Subcutaneous adipose tissue (tissue), 4 donors: ENCODE measurements around the gene C9orf85. TPM values are rescaled to one million over a fixed set of nuclear protein-coding genes. Genes with fewer than 3 reads are reported as not detected.

ENCODE experiments used
- total RNA-seq, 4 donors: library from RNA; depleted of rRNA; stranded (reverse); fragments of >200 nt; gene quantifications; one replicate each; pipeline ENCODE4 v1.1.0, GENCODE V29; 2016
- TF ChIP-seq, protein P1 (sequence below): fragments of 450-650 bp; IDR thresholded peaks from one replicate; pipeline ENCODE4 v1.5.1; 2016; ENCODE audit warnings: low read depth, mild to moderate bottlenecking, control low read depth, antibody characterized with exemption, moderate library complexity

Gene C9orf85
- total RNA-seq, 4 donors from 2014 or later, result 11.3 to 12.1 (median 12.0) TPM

DNA sequence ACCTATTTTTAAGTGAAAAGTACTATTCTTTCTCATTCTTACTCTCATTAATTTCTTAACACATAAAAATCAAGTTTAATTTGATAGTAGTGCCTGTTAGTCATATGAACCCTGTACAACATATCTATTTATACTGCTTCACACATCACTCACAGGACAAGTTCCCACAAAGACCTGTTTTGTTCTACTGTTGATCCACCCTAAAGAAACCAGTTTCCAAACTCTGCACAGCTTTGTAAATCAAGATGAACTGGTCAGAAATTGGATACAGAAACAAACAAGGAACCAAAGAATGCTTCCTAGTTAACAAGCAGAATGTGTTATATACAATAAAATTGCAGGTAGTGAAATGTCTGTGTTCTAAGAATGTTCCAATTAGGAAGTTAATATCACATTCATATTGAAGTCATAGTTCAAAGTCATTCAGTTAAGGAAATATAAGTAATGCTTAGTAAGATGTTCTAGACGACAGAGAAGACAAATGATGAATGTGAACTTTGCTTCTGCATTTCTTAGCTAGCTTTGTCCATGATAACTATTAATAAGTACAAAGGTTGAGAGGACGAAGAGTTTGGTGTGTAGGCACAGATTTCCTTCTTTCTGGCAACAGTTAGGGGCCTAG lies 33.4 kb downstream of the C9orf85 start:
- TF ChIP-seq, protein P1, sequence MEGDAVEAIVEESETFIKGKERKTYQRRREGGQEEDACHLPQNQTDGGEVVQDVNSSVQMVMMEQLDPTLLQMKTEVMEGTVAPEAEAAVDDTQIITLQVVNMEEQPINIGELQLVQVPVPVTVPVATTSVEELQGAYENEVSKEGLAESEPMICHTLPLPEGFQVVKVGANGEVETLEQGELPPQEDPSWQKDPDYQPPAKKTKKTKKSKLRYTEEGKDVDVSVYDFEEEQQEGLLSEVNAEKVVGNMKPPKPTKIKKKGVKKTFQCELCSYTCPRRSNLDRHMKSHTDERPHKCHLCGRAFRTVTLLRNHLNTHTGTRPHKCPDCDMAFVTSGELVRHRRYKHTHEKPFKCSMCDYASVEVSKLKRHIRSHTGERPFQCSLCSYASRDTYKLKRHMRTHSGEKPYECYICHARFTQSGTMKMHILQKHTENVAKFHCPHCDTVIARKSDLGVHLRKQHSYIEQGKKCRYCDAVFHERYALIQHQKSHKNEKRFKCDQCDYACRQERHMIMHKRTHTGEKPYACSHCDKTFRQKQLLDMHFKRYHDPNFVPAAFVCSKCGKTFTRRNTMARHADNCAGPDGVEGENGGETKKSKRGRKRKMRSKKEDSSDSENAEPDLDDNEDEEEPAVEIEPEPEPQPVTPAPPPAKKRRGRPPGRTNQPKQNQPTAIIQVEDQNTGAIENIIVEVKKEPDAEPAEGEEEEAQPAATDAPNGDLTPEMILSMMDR, result no peak

DNA sequence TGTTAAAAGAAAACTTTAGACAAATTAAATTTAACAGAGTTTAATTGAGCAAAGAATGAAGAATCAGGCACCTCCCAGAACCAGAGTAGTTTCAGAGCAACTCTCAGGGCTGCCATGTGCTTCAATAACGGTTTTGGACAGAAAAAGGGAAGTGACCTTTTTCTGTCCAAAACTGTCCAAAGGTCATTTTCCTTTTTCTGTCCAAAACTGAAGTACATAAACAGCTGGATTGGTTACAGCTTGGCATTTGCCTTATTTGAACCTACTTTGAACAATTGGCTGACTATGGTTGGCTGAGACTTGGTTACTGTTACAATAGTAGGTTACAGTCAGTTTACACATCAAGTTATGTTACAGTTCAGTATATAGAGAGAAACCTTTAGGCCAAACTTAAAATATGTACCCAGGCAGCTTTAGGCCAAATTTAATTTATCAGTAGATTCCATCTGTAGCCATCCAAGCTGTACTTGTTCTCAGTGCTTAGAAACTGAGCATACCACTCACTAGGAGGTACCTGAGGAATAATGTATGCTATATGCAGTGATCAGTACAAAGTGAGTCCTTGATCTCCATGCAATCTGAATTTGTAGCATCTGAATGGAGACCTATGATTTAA lies 44.0 kb downstream of the C9orf85 start:
- TF ChIP-seq, protein P1, result no peak

DNA sequence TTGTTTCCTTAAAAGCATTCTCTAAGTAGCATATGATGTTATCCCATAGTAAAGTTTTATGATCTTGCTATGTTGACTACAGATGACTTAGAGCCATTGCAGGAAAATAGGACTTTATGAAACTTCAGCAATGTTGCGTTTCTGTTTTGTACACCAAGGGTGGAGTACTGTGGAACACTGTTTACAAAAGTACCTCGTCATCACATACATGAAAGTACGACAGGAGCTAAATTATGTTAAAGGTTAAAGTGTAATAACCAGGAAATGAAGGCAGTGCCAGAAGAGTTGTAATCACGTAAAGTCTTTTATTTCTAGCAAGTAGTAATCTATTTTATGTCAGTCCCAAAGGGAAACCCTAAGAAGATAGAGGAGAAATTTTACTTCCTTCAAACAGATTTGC lies 50.9 kb downstream of the C9orf85 start:
- TF ChIP-seq, protein P1, result no peak

DNA sequence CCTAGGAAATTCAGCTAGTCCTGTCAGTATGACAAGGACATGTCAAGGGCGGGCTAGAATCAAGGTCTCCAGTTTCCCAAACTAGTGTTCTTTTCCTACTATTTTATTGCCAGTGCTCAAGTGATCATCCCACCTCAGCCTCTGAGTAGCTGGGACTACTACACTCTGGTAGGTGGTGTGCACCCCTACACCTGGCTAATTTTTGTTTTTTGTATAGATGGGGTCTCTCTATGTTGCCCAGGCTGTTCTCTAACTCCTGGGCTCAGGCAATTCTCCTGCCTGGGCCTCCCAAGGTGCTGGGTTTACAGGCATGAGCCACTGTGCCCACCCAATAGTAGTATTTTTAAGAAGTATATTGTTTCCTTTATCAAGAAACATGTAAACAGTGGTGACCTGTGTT lies 54.0 kb downstream of the C9orf85 start:
- TF ChIP-seq, protein P1, result no peak

DNA sequence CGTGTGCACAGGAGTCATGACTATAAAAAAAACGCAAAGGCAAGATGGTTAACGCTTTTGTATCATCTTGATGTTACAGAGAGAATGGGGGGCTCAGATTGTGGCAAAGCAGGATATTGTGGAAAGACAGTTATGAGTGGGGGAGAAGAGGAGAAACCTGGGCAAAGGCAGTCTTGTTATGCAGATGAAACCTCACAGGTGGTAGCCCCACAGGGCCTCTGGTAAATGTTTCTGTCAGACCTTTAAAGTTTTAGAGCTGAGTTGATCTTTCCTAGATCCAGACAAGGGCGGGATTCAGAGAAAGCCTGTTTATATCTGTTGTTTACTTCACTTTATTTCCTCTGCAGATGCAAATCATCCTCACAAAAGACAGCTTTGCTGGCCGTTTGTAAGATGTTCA lies 55.2 kb downstream of the C9orf85 start:
- TF ChIP-seq, protein P1, result no peak

DNA sequence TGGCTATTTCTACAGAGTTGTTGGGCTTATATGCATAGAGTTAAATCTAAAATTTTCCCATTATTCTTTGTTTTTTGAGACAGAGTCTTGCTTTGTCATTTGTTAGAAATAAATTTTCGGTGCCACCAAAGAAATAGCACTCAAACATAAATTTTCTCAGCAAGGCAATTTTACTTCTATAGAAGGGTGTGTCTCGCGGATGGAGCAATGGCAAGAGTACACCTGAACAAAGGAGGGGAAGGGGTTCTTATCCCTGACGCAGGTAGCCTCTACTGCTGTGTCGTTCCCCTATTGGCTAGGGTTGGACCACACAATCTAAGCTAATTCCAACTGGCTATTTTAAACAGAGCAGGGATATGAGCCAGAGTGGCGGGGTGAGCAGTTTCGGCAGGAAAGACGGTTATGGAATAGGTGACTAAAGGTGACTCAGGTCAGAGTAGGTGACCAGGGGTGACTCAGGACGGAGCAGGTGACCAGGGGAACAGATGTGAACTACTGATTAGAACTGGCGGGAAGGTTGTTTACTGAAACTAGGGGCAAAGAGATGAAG lies 57.2 kb downstream of the C9orf85 start:
- TF ChIP-seq, protein P1, result no peak

DNA sequence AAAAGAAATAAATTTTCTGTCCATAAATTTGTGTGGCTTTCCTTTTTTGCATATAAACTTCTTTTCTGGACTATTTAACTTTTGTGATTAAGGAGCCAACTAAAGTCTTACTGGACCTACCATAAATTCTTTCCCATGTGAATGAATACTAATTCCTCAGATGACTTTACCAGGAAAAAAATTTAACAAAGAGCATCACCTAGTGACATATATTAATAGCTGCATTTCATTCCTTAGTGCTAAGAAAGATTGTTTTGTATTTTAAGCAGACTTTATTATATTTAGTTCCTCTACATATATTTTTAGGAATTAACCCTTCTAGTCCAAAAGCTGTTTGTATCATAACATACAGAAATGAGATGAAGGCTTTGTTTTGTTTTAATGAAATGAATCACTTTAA lies 64.4 kb downstream of the C9orf85 start:
- TF ChIP-seq, protein P1, result no peak
